Neural crest cell (in vitro differentiated cells): ENCODE results near the gene RSPO1. TPM values are rescaled to one million over a fixed set of nuclear protein-coding genes. Genes with fewer than 3 reads are reported as not detected.
"Not testable (repeated sequence)": the region's sequence is repeated elsewhere in the genome, so short reads cannot be mapped to it uniquely, and the experiment has no call there.

ENCODE experiments used
- DNase-seq: peaks from one replicate; pipeline ENCODE4 v3.0.0; 2021; ENCODE audit warnings: low read depth, mixed read lengths, low spot score
- H3K27ac Mint-ChIP-seq: one replicate; pipeline ENCODE4 v1.8.0; 2021; ENCODE audit warnings: mild to moderate bottlenecking, mixed read lengths; ENCODE audit not compliant: unreplicated experiment
- H3K27me3 Mint-ChIP-seq: 2 replicates; pipeline ENCODE4 v1.8.0; 2021; ENCODE audit warnings: low read depth, mild to moderate bottlenecking, mixed read lengths
- H3K36me3 Mint-ChIP-seq: 2 replicates; pipeline ENCODE4 v1.8.0; 2021; ENCODE audit warnings: low read depth, mild to moderate bottlenecking, mixed read lengths
- H3K4me1 Mint-ChIP-seq: 2 replicates; pipeline ENCODE4 v1.8.0; 2021; ENCODE audit warnings: mixed read lengths
- H3K4me3 Mint-ChIP-seq: one replicate; pipeline ENCODE4 v1.8.0; 2021; ENCODE audit warnings: mild to moderate bottlenecking, mixed read lengths
- H3K9me3 Mint-ChIP-seq: 2 replicates; pipeline ENCODE4 v1.8.0; 2021; ENCODE audit warnings: mixed read lengths
- CTCF ChIP-seq: fragments of 200-600 bp; sonication (generic); conservative IDR thresholded peaks from 2 replicates; pipeline ENCODE4 v1.5.0; 2021; ENCODE audit warnings: antibody characterized with exemption, mild to moderate bottlenecking
- long read RNA-seq: library from polyadenylated mRNA; unstranded; transcript quantifications from one replicate; pipeline ENCODE4 v2.0.0, GENCODE V29; 2020
- total RNA-seq: library from RNA; stranded (reverse); gene quantifications from 2 replicates; pipeline ENCODE4 v1.2.1, GENCODE V29; 2021

Gene RSPO1, protein sequence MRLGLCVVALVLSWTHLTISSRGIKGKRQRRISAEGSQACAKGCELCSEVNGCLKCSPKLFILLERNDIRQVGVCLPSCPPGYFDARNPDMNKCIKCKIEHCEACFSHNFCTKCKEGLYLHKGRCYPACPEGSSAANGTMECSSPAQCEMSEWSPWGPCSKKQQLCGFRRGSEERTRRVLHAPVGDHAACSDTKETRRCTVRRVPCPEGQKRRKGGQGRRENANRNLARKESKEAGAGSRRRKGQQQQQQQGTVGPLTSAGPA
- 0.50 and 0.54 TPM in 2 replicates for total RNA-seq
- long read RNA-seq = 0 reads

- DNase-seq = no peak
- no peaks in the 10 kb centered on the region for H3K36me3 Mint-ChIP-seq
- no peak within 1 kb of the TSS for H3K27ac Mint-ChIP-seq
- TF ChIP-seq CTCF = no peak
- no peaks in the 10 kb centered on the region for H3K9me3 Mint-ChIP-seq
- H3K4me3 Mint-ChIP-seq = peak within 1 kb of the TSS; percentile 24
- H3K4me1 Mint-ChIP-seq = no peaks in the 10 kb centered on the region
- peaks cover 49% of the 10 kb centered on the region for H3K27me3 Mint-ChIP-seq
Observed at GRCh38 chr1:37634244-37634991, at the start of gene RSPO1. Gene RSPO1, minus strand, starts transcription at chr1:37634892. Its CDS starts 5,231 bp downstream, at chr1:37629661.

- DNase-seq, H3K9me3 Mint-ChIP-seq, H3K27me3 Mint-ChIP-seq, H3K27ac Mint-ChIP-seq, H3K36me3 Mint-ChIP-seq: not testable (repeated sequence)
- Mint-ChIP-seq H3K4me1 (peaks cover 11% of the 10 kb centered on the region), H3K4me3 (peak overlapping the region; percentile 47)
Observed at GRCh38 chr1:37684182-37684581, 49.5 kb upstream of the RSPO1 start.

DNA sequence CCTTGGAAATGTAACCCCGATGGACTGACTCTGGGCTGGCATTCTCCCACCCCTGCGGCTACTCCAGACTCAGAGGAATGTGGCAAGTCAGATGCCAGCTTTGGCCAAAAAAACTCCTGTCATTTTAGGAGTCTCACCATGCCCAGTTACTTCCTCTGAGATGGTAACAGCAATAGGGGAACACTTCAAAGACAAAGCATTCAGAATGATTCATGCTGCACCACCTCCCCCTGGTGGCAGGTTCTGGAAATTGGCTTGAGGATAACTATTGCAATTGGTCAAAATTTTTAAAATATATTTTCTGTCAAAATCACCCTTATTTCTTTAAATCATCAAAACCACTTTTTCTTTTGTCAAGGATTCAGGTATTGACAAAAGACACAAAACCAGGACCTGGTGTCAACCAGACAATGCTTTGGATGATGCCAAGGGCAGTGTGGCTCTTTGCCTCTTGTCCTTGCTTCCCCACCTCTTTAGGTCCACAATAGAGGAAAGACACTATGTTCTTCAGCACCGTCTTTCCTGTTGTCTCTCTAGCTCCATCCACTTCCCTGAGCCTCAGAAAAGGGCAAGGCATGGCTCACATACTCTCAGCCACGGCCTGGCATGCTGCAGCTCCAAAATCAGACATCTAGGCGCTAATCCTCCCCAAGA, 47.8 kb upstream of the RSPO1 start:
- no peak overlapping the region for H3K27ac Mint-ChIP-seq
- peak; percentile 76 for DNase-seq
- no peak overlapping the region for H3K4me3 Mint-ChIP-seq
- no peaks in the 10 kb centered on the region for H3K27me3 Mint-ChIP-seq
- no peaks in the 10 kb centered on the region for H3K9me3 Mint-ChIP-seq
- TF ChIP-seq CTCF = peak; percentile 97
- H3K4me1 Mint-ChIP-seq = no peaks in the 10 kb centered on the region
- H3K36me3 Mint-ChIP-seq = peaks cover 5% of the 10 kb centered on the region

GRCh38 chr1:37680933-37681332, 46.2 kb upstream of the RSPO1 start:
- Mint-ChIP-seq H3K4me1 (no peaks in the 10 kb centered on the region), H3K36me3 (peaks cover 5% of the 10 kb centered on the region), H3K9me3 (no peaks in the 10 kb centered on the region), H3K27ac (peak overlapping the region; percentile 86), H3K27me3 (peaks cover 9% of the 10 kb centered on the region), H3K4me3 (no peak overlapping the region)
- no peak for TF ChIP-seq CTCF
- no peak for DNase-seq

GRCh38 chr1:37677808-37678207, 43.1 kb upstream of the RSPO1 start:
- TF ChIP-seq CTCF = no peak
- peaks cover 26% of the 10 kb centered on the region for H3K27me3 Mint-ChIP-seq
- no peak overlapping the region for H3K4me3 Mint-ChIP-seq
- H3K4me1 Mint-ChIP-seq = no peaks in the 10 kb centered on the region
- peaks cover 5% of the 10 kb centered on the region for H3K36me3 Mint-ChIP-seq
- H3K9me3 Mint-ChIP-seq = no peaks in the 10 kb centered on the region
- H3K27ac Mint-ChIP-seq = no peak overlapping the region
- no peak for DNase-seq

DNA sequence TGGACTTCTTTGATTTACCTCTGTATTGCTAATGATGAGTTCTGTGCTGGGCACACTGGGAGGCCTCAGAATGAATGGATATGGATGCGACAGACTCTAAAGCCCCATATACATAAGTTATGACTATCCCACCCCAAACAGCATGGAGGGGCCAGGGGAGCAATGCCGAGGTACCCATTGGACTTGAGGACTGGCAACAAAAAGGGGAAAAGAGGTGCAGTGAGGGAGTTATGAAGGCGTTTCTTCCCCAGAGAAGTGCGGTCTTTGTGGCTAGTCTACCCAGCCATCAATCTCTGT, 42.4 kb upstream of the RSPO1 start:
- Mint-ChIP-seq H3K27ac (no peak overlapping the region), H3K9me3 (no peaks in the 10 kb centered on the region)

More for the DNA sequence above, 42.4 kb upstream of the RSPO1 start:
- no peaks in the 10 kb centered on the region for H3K4me1 Mint-ChIP-seq
- H3K4me3 Mint-ChIP-seq = no peak overlapping the region
- TF ChIP-seq CTCF = no peak
- peaks cover 2% of the 10 kb centered on the region for H3K36me3 Mint-ChIP-seq
- peaks cover 34% of the 10 kb centered on the region for H3K27me3 Mint-ChIP-seq
- DNase-seq = no peak
